Stimulated activated CD8-positive, alpha-beta memory T cell treated with anti-CD3 and anti-CD28 coated beads, Interleukin-12 subunit alpha, Interleukin-12 subunit beta, amount 100 ng/mL, for 4 hours (primary cell): ENCODE measurements around the gene PGAP3.

Experiments used
- DNase-seq: peaks from one replicate; pipeline ENCODE4 v3.0.0-alpha.2; 2020; ENCODE audit warnings: low read depth

The PGAP3 gene

GRCh38 chr17:39697961-39698360 is 10.1 kb upstream of the PGAP3 start:
- no peak for DNase-seq

GRCh38 chr17:39696731-39697130 is 8.9 kb upstream of the PGAP3 start:
- no peak for DNase-seq

- no peak for DNase-seq
These were observed 7.2 kb upstream of the PGAP3 start for GRCh38 chr17:39695089-39695474.

- no peak for DNase-seq
These were observed 6.7 kb upstream of the PGAP3 start for GRCh38 chr17:39694593-39694992.

- DNase-seq, result no peak
These were observed 1.1 kb upstream of the PGAP3 start for GRCh38 chr17:39688945-39689344.

- no peak for DNase-seq
These were observed 598 bp upstream of the PGAP3 start for GRCh38 chr17:39688475-39688835.

GRCh38 chr17:39687101-39687545 is 734 bp downstream of the PGAP3 start:
- DNase-seq, result no peak

GRCh38 chr17:39684369-39685192 is 3.3 kb downstream of the PGAP3 start:
- DNase-seq, result no peak

- DNase-seq, result no peak
These were observed 4.4 kb downstream of the PGAP3 start for GRCh38 chr17:39683295-39683939.

GRCh38 chr17:39679521-39680192 is 8.2 kb downstream of the PGAP3 start:
- DNase-seq, result no peak

- DNase-seq, result no peak
These were observed 9.3 kb downstream of the PGAP3 start for GRCh38 chr17:39678340-39679116.

- no peak for DNase-seq
These were observed 10.1 kb downstream of the PGAP3 start for GRCh38 chr17:39677542-39678339.

GRCh38 chr17:39677072-39677471 is 10.8 kb downstream of the PGAP3 start:
- no peak for DNase-seq

- peak; percentile 13 for DNase-seq
These were observed 11.5 kb downstream of the PGAP3 start for GRCh38 chr17:39676198-39676819.

- no peak for DNase-seq
These were observed 12.3 kb downstream of the PGAP3 start for GRCh38 chr17:39675390-39676082.

- DNase-seq, result no peak
These were observed 13.0 kb downstream of the PGAP3 start for GRCh38 chr17:39674702-39675389.

GRCh38 chr17:39674179-39674578 is 13.7 kb downstream of the PGAP3 start:
- no peak for DNase-seq

- DNase-seq, result no peak
These were observed 14.3 kb downstream of the PGAP3 start for GRCh38 chr17:39673335-39674081.
